SU-DHL-6 (cell line): ENCODE results near the gene NDUFA7.

Experiments
- CTCF ChIP-seq: fragments of 200-600 bp; sonication (generic); IDR thresholded peaks from one replicate; pipeline ENCODE4 v1.5.1; 2017; ENCODE audit warnings: antibody characterized with exemption, mild to moderate bottlenecking, low read length, moderate library complexity; ENCODE audit not compliant: insufficient read depth, poor library complexity, severe bottlenecking
- EZH2phosphoT487 ChIP-seq: fragments of 200-600 bp; sonication (generic), shearing (Covaris generic); conservative IDR thresholded peaks from 2 replicates; pipeline ENCODE4 v1.6.1; 2018; ENCODE audit warnings: mild to moderate bottlenecking, antibody characterized with exemption, low read length, moderate library complexity, mixed read lengths

- no peak for TF ChIP-seq CTCF
- TF ChIP-seq EZH2phosphoT487 = no peak
Observed at GRCh38 chr19:8337728-8338127, 16.6 kb upstream of the NDUFA7 start.
